ENCODE data around the gene SLC2A10.

The SLC2A10 gene

GRCh38 chr20:46739431-46740213 is 30.2 kb downstream of the SLC2A10 start:
- no peak for DNase-seq

GRCh38 chr20:46740214-46740609 is 30.8 kb downstream of the SLC2A10 start:
- DNase-seq = no peak

- DNase-seq = no peak
Measured at GRCh38 chr20:46741924-46742668, 32.6 kb downstream of the SLC2A10 start.

GRCh38 chr20:46742669-46743045 is 33.2 kb downstream of the SLC2A10 start:
- no peak for DNase-seq

GRCh38 chr20:46743088-46743487 is 33.6 kb downstream of the SLC2A10 start:
- DNase-seq = no peak

- DNase-seq = no peak
Measured at GRCh38 chr20:46746956-46747526, 37.6 kb downstream of the SLC2A10 start.

- no peak for DNase-seq
Measured at GRCh38 chr20:46749147-46749546, 39.7 kb downstream of the SLC2A10 start.

- DNase-seq = no peak
Measured at GRCh38 chr20:46751856-46752255, 42.4 kb downstream of the SLC2A10 start.

- peak; percentile 65 for DNase-seq
Measured at GRCh38 chr20:46752728-46753127, 43.3 kb downstream of the SLC2A10 start.

GRCh38 chr20:46755483-46756413 is 46.3 kb downstream of the SLC2A10 start:
- DNase-seq = no peak

GRCh38 chr20:46756419-46756818 is 47.0 kb downstream of the SLC2A10 start:
- no peak for DNase-seq

- no peak for DNase-seq
Measured at GRCh38 chr20:46757135-46757534, 47.7 kb downstream of the SLC2A10 start.

GRCh38 chr20:46757754-46758678 is 48.6 kb downstream of the SLC2A10 start:
- DNase-seq = peak; percentile 70

- DNase-seq = no peak
Measured at GRCh38 chr20:46758929-46759669, 49.6 kb downstream of the SLC2A10 start.

- DNase-seq = no peak
Measured at GRCh38 chr20:46761566-46761965, 52.1 kb downstream of the SLC2A10 start.

- no peak for DNase-seq
Measured at GRCh38 chr20:46764068-46764467, 54.6 kb downstream of the SLC2A10 start.

- DNase-seq = no peak
Measured at GRCh38 chr20:46765506-46766120, 56.2 kb downstream of the SLC2A10 start.

- DNase-seq = peak; percentile 36
Measured at GRCh38 chr20:46767127-46767761, 57.8 kb downstream of the SLC2A10 start.

- DNase-seq = no peak
Measured at GRCh38 chr20:46770330-46771194, 61.1 kb downstream of the SLC2A10 start.

Measured in activated CD4-positive, alpha-beta T cell treated with anti-CD3 and anti-CD28 coated beads, Interleukin-2, Interleukin-6, amounts not matched to agents 100 ng/mL and 50 ng/mL, durations not matched to agents 16 hours and 8 hours (primary cell).